HTERT RPE-1 (cell line): ENCODE data around the gene SUSD2.
"Not testable (repeated sequence)": the region's sequence is repeated elsewhere in the genome, so short reads cannot be mapped to it uniquely, and the experiment has no call there.

Source experiments
- in situ Hi-C: fragments of 300-500 bp; cut with MboI; formaldehyde crosslinking; loops from 4 replicates; pipeline ENCODE4 v1.14.3; 2020; ENCODE audit warnings: low sequenced_read_pairs

The SUSD2 gene

GRCh38 chr22:24181088-24181995 is at the start of gene SUSD2:
SUSD2 (plus strand) TSS chr22:24181487; CDS start chr22:24181520, 33 bp downstream.
- in situ Hi-C loops = no loop called here

DNA sequence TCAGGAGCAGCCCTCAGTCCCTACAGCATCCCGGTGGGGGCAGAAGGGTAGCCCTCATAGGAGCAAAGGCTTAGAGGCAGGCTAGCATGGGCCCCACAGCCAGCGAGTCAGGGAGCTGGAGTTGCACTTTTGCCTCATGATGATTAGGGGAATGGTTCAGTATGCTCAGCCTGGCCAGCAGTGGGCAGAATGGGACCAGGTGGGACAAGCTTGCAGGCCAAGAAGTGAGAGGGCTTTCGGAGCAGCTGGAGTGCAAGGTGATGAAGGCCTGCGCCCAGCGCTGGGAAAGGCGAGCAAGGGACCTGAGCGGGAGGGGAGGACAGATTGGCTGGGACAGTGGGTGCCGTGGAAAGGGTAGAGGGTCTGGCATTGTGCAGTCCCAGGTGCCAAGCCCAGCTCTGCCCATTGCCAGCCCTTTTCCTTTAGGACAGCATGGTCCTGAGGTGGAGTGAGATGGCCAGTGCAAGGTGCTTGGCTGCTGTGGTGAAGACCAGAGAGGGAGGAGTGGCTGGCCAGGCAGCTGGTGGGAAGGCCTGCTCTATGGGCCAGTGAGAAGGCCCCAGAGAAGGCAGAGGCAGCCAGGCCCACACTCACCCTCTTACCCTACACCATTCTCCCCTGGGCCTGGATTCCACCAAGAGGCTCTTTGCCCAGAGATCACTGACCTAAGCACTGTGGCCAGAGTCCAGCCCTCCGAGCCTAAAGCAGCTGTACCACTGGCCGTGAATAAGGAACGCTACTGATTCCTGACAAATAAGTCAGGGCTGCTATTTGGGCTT is 47.9 kb upstream of the SUSD2 start:
- in situ Hi-C loops = no loop called here

GRCh38 chr22:24134090-24134846 is 47.0 kb upstream of the SUSD2 start:
- in situ Hi-C loops = no loop called here

DNA sequence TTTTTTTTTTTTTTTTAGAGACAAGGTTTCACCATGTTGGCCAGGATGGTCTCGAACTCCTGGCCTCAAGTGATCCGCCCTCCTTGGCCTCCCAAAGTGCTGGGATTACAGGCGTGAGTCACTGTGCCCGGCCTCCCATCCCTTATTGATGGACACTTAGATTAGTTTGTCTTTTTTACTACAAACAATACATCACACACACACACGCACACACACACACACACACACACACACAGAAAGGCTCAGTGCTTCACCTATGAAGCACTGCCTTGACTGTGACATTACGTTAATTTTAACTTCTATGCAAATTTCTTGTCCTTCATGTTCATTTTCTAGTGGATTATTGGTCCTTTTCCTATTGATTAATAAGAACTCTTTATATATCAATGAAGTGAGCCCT is 44.8 kb upstream of the SUSD2 start:
- in situ Hi-C loops = not testable (repeated sequence)

DNA sequence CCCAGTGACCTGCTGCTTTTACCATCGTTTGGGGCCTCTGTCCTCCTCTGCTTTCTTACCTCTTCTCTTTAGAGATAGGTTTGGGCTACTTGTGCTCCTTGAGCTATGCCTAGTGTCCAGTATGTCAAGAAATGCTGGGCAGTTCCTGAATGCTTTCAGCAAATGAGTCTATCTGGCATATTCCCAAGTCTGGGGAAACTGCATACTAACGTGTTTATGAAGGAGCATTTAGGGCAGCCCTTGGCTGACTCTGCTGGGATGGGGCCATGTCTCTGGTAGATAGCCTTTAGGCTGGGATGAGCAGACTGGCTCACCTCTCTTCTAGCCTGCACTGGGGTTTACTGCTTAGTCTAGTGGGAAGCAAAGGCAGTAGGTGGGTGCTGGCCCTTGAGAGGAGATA is 43.7 kb upstream of the SUSD2 start:
- in situ Hi-C loops = no loop called here

GRCh38 chr22:24138649-24139420 is 42.5 kb upstream of the SUSD2 start:
- in situ Hi-C loops = no loop called here

DNA sequence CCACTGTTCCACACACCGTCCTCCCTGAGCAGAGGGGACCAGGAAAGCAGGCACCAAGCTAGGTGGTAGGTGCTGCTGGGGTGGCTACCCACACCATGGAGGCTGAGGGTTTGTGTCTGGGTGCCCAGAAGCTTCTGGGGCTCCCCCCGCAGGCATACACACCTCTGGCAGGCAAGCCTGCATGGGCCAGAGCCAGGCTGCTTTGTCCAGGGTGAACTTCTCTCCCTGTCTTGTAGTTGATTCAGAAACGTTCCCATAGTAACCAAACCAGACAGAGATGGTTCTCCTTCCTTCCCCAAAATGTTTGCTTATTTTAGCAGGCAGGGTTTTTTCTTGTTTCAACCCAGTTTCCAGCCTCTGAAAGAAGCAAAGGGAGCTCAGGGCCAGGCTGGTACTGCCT is 40.9 kb upstream of the SUSD2 start:
- in situ Hi-C loops = no loop called here

- in situ Hi-C loops = no loop called here
These were observed 39.7 kb upstream of the SUSD2 start for GRCh38 chr22:24141586-24141985.

GRCh38 chr22:24142241-24142640 is 39.0 kb upstream of the SUSD2 start:
- in situ Hi-C loops = no loop called here

DNA sequence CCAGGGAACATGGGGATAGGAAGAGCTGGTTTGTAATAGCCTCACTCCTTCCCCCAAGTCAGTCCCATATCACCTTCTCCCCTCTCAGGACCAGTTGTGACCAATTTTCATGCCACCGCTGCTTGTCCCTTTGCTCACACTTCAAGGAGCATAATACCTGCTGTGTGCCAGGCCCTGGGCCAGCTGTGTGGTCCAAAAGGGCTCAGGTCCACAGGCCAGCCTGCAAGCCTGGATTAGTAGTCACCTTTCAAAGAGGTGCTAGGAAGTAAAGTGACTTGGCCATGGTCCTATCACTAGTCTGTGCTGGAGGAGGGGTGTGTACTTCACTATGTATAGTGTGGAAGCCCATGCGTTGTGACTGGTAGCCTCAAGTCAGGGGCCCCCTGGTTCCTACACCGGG is 38.5 kb upstream of the SUSD2 start:
- in situ Hi-C loops = no loop called here

DNA sequence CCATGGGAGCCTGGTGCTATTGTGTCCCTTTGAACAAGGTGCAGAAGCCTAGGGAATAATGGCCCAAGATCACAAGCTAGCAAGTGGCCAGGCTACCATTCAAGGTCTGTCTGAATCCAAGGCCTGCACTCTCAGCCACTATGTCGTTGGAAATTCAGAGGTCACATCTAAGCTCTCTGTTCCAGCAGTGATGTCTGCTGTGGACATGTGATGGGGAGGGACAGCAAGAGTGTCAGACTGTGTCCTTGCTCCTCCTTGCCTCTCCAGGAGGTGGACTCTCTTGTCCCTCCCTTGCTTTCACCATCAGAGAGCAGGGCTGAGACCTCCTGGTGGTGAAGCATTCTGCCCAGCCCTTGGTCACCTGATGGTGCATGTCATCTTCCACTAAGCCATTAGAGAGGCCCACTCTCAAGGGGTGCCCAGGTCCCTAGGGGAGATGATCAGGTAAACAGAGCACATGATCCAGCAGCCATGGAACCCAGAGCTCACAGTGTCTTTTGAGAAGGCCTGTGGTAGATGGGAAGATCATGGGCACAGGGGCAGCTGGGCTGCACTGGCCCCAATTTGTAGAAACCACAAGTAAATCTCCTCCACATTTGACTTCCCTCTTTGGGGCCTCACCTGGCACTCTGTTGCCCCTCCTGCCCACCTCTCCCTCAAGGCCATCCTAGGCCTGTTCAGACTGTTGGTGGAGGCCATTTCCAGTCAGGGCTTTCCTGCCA is 37.1 kb upstream of the SUSD2 start:
- in situ Hi-C loops = no loop called here

DNA sequence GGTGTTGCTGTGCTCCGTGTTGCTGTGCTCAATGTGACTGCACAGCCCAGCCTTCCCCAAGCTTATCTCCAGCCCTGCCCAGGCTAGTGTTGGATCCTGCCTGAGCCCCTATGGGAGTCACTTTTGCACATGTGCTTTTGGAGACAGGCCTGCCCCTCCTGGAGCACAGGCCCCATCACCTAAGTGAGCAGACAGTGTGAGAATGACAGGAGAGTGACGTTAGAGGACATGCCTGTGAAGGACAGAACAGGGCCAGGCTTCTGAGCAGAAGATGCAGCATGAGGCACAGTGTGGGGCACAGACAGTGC is 36.6 kb upstream of the SUSD2 start:
- in situ Hi-C loops = no loop called here

DNA sequence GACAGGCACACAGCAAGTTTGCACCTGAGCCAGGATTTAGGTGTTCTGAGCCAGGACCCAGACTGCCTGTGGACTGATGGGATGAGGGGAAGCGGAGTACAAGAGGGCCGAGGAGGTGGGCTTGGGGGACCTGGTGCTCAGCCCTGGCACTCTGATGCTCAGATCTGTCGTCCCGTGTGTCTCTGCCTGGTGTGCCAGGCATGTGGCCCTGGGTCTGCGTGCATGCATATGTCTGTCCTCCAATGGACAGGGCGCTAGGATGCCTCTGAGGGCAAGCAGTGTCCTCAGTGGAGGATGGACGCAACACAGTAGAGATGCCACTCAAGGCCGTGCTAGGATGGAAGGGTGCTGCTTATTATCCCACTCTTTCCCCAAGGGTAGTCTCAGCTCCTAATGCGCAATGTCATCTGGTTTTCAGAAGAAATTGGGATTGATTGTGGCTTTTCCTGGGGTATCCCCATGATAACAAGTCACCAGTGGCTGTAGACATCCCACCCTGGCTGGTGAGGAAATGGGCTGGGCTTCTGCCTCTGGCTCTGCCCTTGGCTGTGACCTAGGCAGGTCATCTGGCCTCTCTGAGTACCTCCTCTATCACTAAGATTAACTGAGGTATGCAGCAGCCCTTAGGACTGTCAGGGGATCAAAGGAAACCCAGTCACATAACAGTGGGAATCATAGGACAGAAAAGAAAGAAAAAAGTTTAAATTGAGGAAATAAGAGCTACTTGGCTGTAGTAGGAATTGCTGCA is 35.7 kb upstream of the SUSD2 start:
- in situ Hi-C loops = no loop called here

GRCh38 chr22:24146194-24146616 is 35.1 kb upstream of the SUSD2 start:
- in situ Hi-C loops = no loop called here

DNA sequence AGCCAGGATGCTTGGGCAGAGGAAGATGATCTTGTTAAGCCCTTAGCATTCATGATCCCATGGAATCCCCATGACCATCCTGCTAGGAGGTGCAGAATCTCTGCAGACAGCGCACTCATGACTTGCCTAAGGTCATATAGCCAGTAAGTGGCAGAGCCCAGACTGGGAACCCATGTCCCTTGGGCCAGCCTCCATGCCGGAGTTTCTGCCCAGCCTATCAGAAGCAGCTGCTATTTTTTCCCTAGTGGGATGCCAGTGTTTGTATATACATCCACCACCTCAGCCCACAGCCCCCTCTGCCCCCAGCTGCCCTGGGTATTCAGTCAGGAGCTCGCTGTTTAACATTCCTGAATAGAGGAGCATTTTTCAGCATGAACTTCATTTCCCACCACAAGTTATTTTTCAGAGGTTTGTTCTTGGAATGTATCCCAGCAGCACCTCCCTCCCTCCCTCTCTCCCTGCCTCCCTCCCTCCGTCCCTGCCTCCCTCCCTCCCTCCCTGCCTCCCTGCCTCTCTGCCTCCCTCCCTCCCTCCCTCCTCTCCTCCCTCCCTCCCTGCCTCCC is 34.4 kb upstream of the SUSD2 start:
- in situ Hi-C loops = no loop called here

DNA sequence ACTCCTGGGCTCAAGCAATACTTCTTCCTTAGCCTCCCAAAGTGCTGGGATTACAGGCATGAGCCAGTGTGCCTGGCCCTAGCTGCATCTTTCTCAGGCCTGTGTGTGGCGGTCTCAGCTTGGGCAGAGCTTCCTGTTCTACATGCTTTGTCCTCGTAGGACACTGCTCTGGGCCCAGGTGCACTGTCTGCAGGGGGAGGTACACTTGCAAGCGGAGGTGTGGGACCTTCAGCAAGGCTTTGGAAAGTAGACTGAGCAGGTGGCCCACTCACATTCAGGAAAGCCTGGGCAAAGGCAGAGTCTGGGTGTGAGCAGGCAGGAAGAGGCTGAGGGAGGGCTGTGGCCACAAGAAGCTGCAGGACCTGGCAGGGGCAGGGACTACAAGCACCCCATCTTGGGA is 33.6 kb upstream of the SUSD2 start:
- in situ Hi-C loops = no loop called here

GRCh38 chr22:24148266-24149197 is 32.8 kb upstream of the SUSD2 start:
- in situ Hi-C loops = no loop called here

- in situ Hi-C loops = no loop called here
These were observed 32.1 kb upstream of the SUSD2 start for GRCh38 chr22:24149198-24149590.
